Fibroblast of mammary gland (primary cell): Measurements from ENCODE around the gene VPS54.

Experiments used
- DNase-seq: peaks from one replicate; pipeline ENCODE4 v3.0.0-alpha.2; 2010; ENCODE audit warnings: low read depth
- H3K4me3 ChIP-seq: 2 replicates; pipeline ENCODE4 v1.5.1; 2011; ENCODE audit warnings: low read depth, mild to moderate bottlenecking, low read length, moderate library complexity; ENCODE audit not compliant: control insufficient read depth
- CTCF ChIP-seq: conservative IDR thresholded peaks from 2 replicates; pipeline ENCODE4 v1.5.1; 2011; ENCODE audit warnings: low read depth, low read length, inconsistent platforms; ENCODE audit not compliant: control insufficient read depth, insufficient read depth

VPS54 gene

GRCh38 chr2:63844616-63845015 is 174.6 kb downstream of the VPS54 start:
- H3K4me3 ChIP-seq: peak overlapping the region; percentile 94
- DNase-seq: no peak
- TF ChIP-seq CTCF: no peak

- peak overlapping the region; percentile 94 for H3K4me3 ChIP-seq
- no peak for DNase-seq
- TF ChIP-seq CTCF: no peak
Measured at GRCh38 chr2:63843791-63844190, 175.4 kb downstream of the VPS54 start.

- TF ChIP-seq CTCF: no peak
- peak overlapping the region; percentile 94 for H3K4me3 ChIP-seq
- no peak for DNase-seq
Measured at GRCh38 chr2:63843093-63843492, 176.1 kb downstream of the VPS54 start.

- TF ChIP-seq CTCF: no peak
- peak; percentile 81 for DNase-seq
Measured at GRCh38 chr2:63842149-63843061, 176.8 kb downstream of the VPS54 start.

More at GRCh38 chr2:63842149-63843061, 176.8 kb downstream of the VPS54 start:
- peak overlapping the region; percentile 94 for H3K4me3 ChIP-seq
